Kidney epithelial cell (primary cell): Measurements from ENCODE around the gene DSCAML1. TPM values are rescaled to one million over a fixed set of nuclear protein-coding genes. Genes with fewer than 3 reads are reported as not detected.

ENCODE experiments used
- DNase-seq: peaks from one replicate; pipeline ENCODE4 v3.0.0-alpha.2; 2010; ENCODE audit warnings: low read depth
- H3K27me3 ChIP-seq: 2 replicates; pipeline ENCODE4 v1.6.0; 2011; ENCODE audit warnings: low read length; ENCODE audit not compliant: control insufficient read depth, insufficient read depth
- H3K36me3 ChIP-seq: 2 replicates; pipeline ENCODE4 v1.5.1; 2011; ENCODE audit warnings: low read length; ENCODE audit not compliant: control insufficient read depth, insufficient read depth
- H3K4me3 ChIP-seq: 2 replicates; pipeline ENCODE4 v1.5.1; 2011; ENCODE audit warnings: low read depth, mild to moderate bottlenecking, control low read depth, low read length
- CTCF ChIP-seq: IDR thresholded peaks from 2 replicates; pipeline ENCODE4 v1.5.1; 2011; ENCODE audit warnings: mild to moderate bottlenecking, moderate library complexity, low read length, control low read depth, inconsistent platforms; ENCODE audit not compliant: insufficient read depth, poor library complexity, severe bottlenecking
- total RNA-seq: library from RNA; depleted of rRNA; stranded (reverse); fragments of >200 nt; gene quantifications from 2 replicates; pipeline ENCODE4 v1.2.3, GENCODE V29; 2015

DSCAML1 gene
- total RNA-seq, 1 donor from 2014 or later: 3.1 TPM

- Histone ChIP-seq H3K4me3 (no peak overlapping the region), H3K36me3 (no peaks in the 10 kb centered on the region), H3K27me3 (no peaks in the 10 kb centered on the region)
- no peak for TF ChIP-seq CTCF
- no peak for DNase-seq
These were observed 32.3 kb upstream of the DSCAML1 start for GRCh38 chr11:117829369-117829725.

- Histone ChIP-seq H3K27me3 (no peaks in the 10 kb centered on the region), H3K4me3 (no peak overlapping the region), H3K36me3 (no peaks in the 10 kb centered on the region)
- no peak for TF ChIP-seq CTCF
- DNase-seq: peak; percentile 72
These were observed 31.8 kb upstream of the DSCAML1 start for GRCh38 chr11:117828611-117829368.

- no peak for TF ChIP-seq CTCF
- H3K4me3 ChIP-seq: no peak overlapping the region
- H3K27me3 ChIP-seq: no peaks in the 10 kb centered on the region
- DNase-seq: no peak
- H3K36me3 ChIP-seq: no peaks in the 10 kb centered on the region
These were observed 30.8 kb upstream of the DSCAML1 start for GRCh38 chr11:117827521-117828511.

GRCh38 chr11:117826832-117827231 lies 29.8 kb upstream of the DSCAML1 start:
- no peak for TF ChIP-seq CTCF

GRCh38 chr11:117826190-117826570 lies 29.2 kb upstream of the DSCAML1 start:
- no peaks in the 10 kb centered on the region for H3K27me3 ChIP-seq
- no peaks in the 10 kb centered on the region for H3K36me3 ChIP-seq
- H3K4me3 ChIP-seq: no peak overlapping the region
- TF ChIP-seq CTCF: no peak
- no peak for DNase-seq

More at GRCh38 chr11:117826832-117827231, 29.8 kb upstream of the DSCAML1 start:
- no peak for DNase-seq
- H3K36me3 ChIP-seq: no peaks in the 10 kb centered on the region
- H3K4me3 ChIP-seq: no peak overlapping the region
- no peaks in the 10 kb centered on the region for H3K27me3 ChIP-seq
